ENCODE data around the gene SIM1.

- no peak for TF ChIP-seq CTCF (IDR thresholded peaks at IDR 0.05; ENCODE audit: low read depth, low read length)
- TF ChIP-seq POLR2A (IDR thresholded peaks at IDR 0.05; ENCODE audit: extremely low read depth, insufficient read length), result no peak
Observed at GRCh38 chr6:100382767-100383195, 81.9 kb downstream of the SIM1 start.
